Stimulated activated CD8-positive, alpha-beta memory T cell treated with anti-CD3 and anti-CD28 coated beads, Interleukin-15, amount 100 ng/mL, for 1 hour (primary cell): ENCODE data around the gene MANF.
"Not testable (repeated sequence)": the region's sequence is repeated elsewhere in the genome, so short reads cannot be mapped to it uniquely, and the experiment has no call there.

Experiments used
- DNase-seq: peaks from one replicate; pipeline ENCODE4 v3.0.0-alpha.2; 2020; ENCODE audit warnings: low read depth

MANF gene

GRCh38 chr3:51373658-51374421 is 11.3 kb upstream of the MANF start:
- DNase-seq = no peak

- no peak for DNase-seq
Measured at GRCh38 chr3:51374456-51374855, 10.6 kb upstream of the MANF start.

- DNase-seq = no peak
Measured at GRCh38 chr3:51375136-51375535, 10.0 kb upstream of the MANF start.

- DNase-seq = no peak
Measured at GRCh38 chr3:51375571-51375970, 9.5 kb upstream of the MANF start.

- no peak for DNase-seq
Measured at GRCh38 chr3:51378065-51378464, 7.0 kb upstream of the MANF start.

- no peak for DNase-seq
Measured at GRCh38 chr3:51378726-51379125, 6.4 kb upstream of the MANF start.

- no peak for DNase-seq
Measured at GRCh38 chr3:51379301-51379700, 5.8 kb upstream of the MANF start.

GRCh38 chr3:51379746-51380455 is 5.2 kb upstream of the MANF start:
- no peak for DNase-seq

- DNase-seq = no peak
Measured at GRCh38 chr3:51380601-51381332, 4.3 kb upstream of the MANF start.

- no peak for DNase-seq
Measured at GRCh38 chr3:51381333-51381705, 3.8 kb upstream of the MANF start.

GRCh38 chr3:51382076-51382745 is 2.9 kb upstream of the MANF start:
- no peak for DNase-seq

GRCh38 chr3:51382947-51383578 is 2.0 kb upstream of the MANF start:
- no peak for DNase-seq

- no peak for DNase-seq
Measured at GRCh38 chr3:51384055-51384725, 901 bp upstream of the MANF start.

- no peak for DNase-seq
Measured at GRCh38 chr3:51385621-51386091, 565 bp downstream of the MANF start.

GRCh38 chr3:51386159-51386851 is 1.2 kb downstream of the MANF start:
- no peak for DNase-seq

- no peak for DNase-seq
Measured at GRCh38 chr3:51386852-51387229, 1.8 kb downstream of the MANF start.

- not testable (repeated sequence) for DNase-seq
Measured at GRCh38 chr3:51387281-51387680, 2.2 kb downstream of the MANF start.

- no peak for DNase-seq
Measured at GRCh38 chr3:51388286-51389029, 3.4 kb downstream of the MANF start.

- DNase-seq = no peak
Measured at GRCh38 chr3:51389423-51390183, 4.5 kb downstream of the MANF start.
